IMR-90 (cell line): ENCODE results near the gene LLGL2. TPM values are rescaled to one million over a fixed set of nuclear protein-coding genes. Genes with fewer than 3 reads are reported as not detected.
"Not testable (repeated sequence)": the region's sequence is repeated elsewhere in the genome, so short reads cannot be mapped to it uniquely, and the experiment has no call there.

Source experiments
- ATAC-seq: fragments of 200-7000 bp; cut with Tn5 transposase; 2 replicates; pipeline ENCODE4 v1.9.1; 2020; ENCODE audit warnings: low read depth, mild to moderate bottlenecking, moderate library complexity
- BruUV-seq: library from RNA; stranded (reverse); fragments of 400-500 nt; replicated peaks from 2 replicates; lab custom pipeline; 2021; lab: Mats Ljungman, UMichigan
- CTCF ChIA-PET: fragments of 300-600 bp; formaldehyde crosslinking; extraction: SDS; loops from one replicate; lab custom pipeline; 2021; ENCODE audit warnings: antibody characterized with exemption; lab: Yijun Ruan, JAX
- POLR2A ChIA-PET: fragments of 300-600 bp; sonication (Branson Sonifier 250); formaldehyde crosslinking; loops from one replicate; lab custom pipeline; 2022; ENCODE audit warnings: antibody characterized with exemption; ENCODE audit not compliant: unreplicated experiment; lab: Charles Lee
- DNase-seq: peaks from one replicate; pipeline ENCODE4 v3.0.0; 2013
- H2AFZ ChIP-seq: replicated peaks from 2 replicates; pipeline ENCODE3; 2013; ENCODE audit warnings: low read length, mild to moderate bottlenecking; ENCODE audit not compliant: poor library complexity
- H2AK5ac ChIP-seq: 2 replicates; pipeline ENCODE4 v1.6.1; 2013; ENCODE audit warnings: low read depth, low read length, inconsistent platforms
- H2AK9ac ChIP-seq: replicated peaks from 2 replicates; pipeline ENCODE3; 2013; ENCODE audit warnings: mild to moderate bottlenecking, low read depth, low read length, moderate library complexity; ENCODE audit not compliant: poor library complexity
- H2BK120ac ChIP-seq: 2 replicates; pipeline ENCODE4 v1.6.1; 2013; ENCODE audit warnings: low read depth, low read length, inconsistent platforms
- H2BK15ac ChIP-seq: 3 replicates; pipeline ENCODE4 v1.6.1; 2013; ENCODE audit warnings: low read depth, low read length, inconsistent platforms
- H2BK20ac ChIP-seq: 2 replicates; pipeline ENCODE4 v1.6.1; 2013; ENCODE audit warnings: low read depth, mild to moderate bottlenecking, inconsistent platforms, low read length, moderate library complexity
- H2BK5ac ChIP-seq: 2 replicates; pipeline ENCODE4 v1.6.1; 2013; ENCODE audit warnings: mild to moderate bottlenecking, low read depth, low read length, inconsistent platforms; ENCODE audit not compliant: poor library complexity, severe bottlenecking
- H3K14ac ChIP-seq: replicated peaks from 2 replicates; pipeline ENCODE4 v1.6.1; 2013; ENCODE audit warnings: low read depth, low read length, inconsistent platforms
- H3K18ac ChIP-seq: 2 replicates; pipeline ENCODE4 v1.6.1; 2013; ENCODE audit warnings: low read depth, low read length, control low read depth
- H3K23ac ChIP-seq: 2 replicates; pipeline ENCODE4 v1.6.1; 2013; ENCODE audit warnings: low read depth, low read length, inconsistent platforms
- H3K27ac ChIP-seq: 2 replicates; pipeline ENCODE4 v1.5.1; 2013; ENCODE audit warnings: mild to moderate bottlenecking, control low read depth, low read length; ENCODE audit not compliant: insufficient read depth
- H3K27me3 ChIP-seq: 2 replicates; pipeline ENCODE4 v1.6.1; 2013; ENCODE audit warnings: low read length; ENCODE audit not compliant: control insufficient read depth, insufficient read depth
- H3K36me3 ChIP-seq: 2 replicates; pipeline ENCODE4 v1.6.1; 2013; ENCODE audit warnings: low read length, mixed read lengths; ENCODE audit not compliant: control insufficient read depth, insufficient read depth
- H3K4ac ChIP-seq: 2 replicates; pipeline ENCODE4 v1.6.1; 2013; ENCODE audit warnings: low read depth, low read length, inconsistent platforms
- H3K4me1 ChIP-seq: 2 replicates; pipeline ENCODE4 v1.6.1; 2013; ENCODE audit warnings: low read length, mixed read lengths; ENCODE audit not compliant: control insufficient read depth, insufficient read depth
- H3K4me2 ChIP-seq: 2 replicates; pipeline ENCODE4 v1.6.1; 2013; ENCODE audit warnings: low read depth, mild to moderate bottlenecking, control low read depth, low read length, moderate library complexity
- H3K4me3 ChIP-seq: 2 replicates; pipeline ENCODE4 v1.5.1; 2013; ENCODE audit warnings: low read depth, mild to moderate bottlenecking, control low read depth, low read length, moderate library complexity; ENCODE audit not compliant: insufficient read depth
- H3K56ac ChIP-seq: 2 replicates; pipeline ENCODE4 v1.6.1; 2013; ENCODE audit warnings: low read length, inconsistent platforms; ENCODE audit not compliant: insufficient read depth; ENCODE audit errors: extremely low read depth
- H3K79me1 ChIP-seq, 2 experiments: 2 replicates each; pipeline ENCODE4 v1.6.1; 2013; ENCODE audit warnings: low read length in 2 of 2, inconsistent platforms in 1 of 2, low read depth in 1 of 2
- H3K9ac ChIP-seq: 2 replicates; pipeline ENCODE4 v1.6.1; 2013; ENCODE audit warnings: low read depth, low read length, control low read depth
- H3K9me1 ChIP-seq: 2 replicates; pipeline ENCODE4 v1.6.1; 2013; ENCODE audit warnings: low read length, inconsistent platforms; ENCODE audit not compliant: insufficient read depth
- H3K9me3 ChIP-seq: 2 replicates; pipeline ENCODE4 v1.6.1; 2013; ENCODE audit warnings: low read length; ENCODE audit not compliant: control insufficient read depth, insufficient read depth
- H4K20me1 ChIP-seq: 2 replicates; pipeline ENCODE4 v1.6.1; 2013; ENCODE audit warnings: low read length, inconsistent platforms; ENCODE audit not compliant: insufficient read depth
- H4K5ac ChIP-seq: 2 replicates; pipeline ENCODE4 v1.6.1; 2013; ENCODE audit warnings: mild to moderate bottlenecking, low read depth, low read length, control low read depth
- H4K8ac ChIP-seq, 2 experiments: 2 replicates each; pipeline ENCODE4 v1.6.1; 2013; ENCODE audit warnings: low read depth in 2 of 2, low read length in 2 of 2, control low read depth in 1 of 2, inconsistent platforms in 1 of 2
- H4K91ac ChIP-seq: 2 replicates; pipeline ENCODE4 v1.6.1; 2013; ENCODE audit warnings: low read depth, low read length, inconsistent platforms; ENCODE audit not compliant: insufficient read depth
- WGBS, 2 experiments: methylation state at CpG; one replicate each; pipeline versions ENCODE4 v1.1.5 to v1.1.7; 2013; ENCODE audit warnings: missing lambda C conversion rate in 2 of 2; ENCODE audit not compliant: insufficient read length in 1 of 2; ENCODE audit errors: extremely low coverage in 2 of 2; 5-methylcytosine and 5-hydroxymethylcytosine counted together
- dilution Hi-C: fragments of 300-500 bp; cut with HindIII; formaldehyde crosslinking; loops from one replicate; pipeline ENCODE4 v1.14.3; 2018; ENCODE audit warnings: low sequenced_read_pairs; ENCODE audit not compliant: unreplicated experiment
- in situ Hi-C: fragments of 300-500 bp; cut with MboI; formaldehyde crosslinking; loops from 3 replicates; pipeline ENCODE4 v1.14.3; 2019; ENCODE audit warnings: low sequenced_read_pairs, inconsistent platforms, mixed read lengths
- intact Hi-C: fragments of 100-400 bp; cut with micrococcal nuclease; formaldehyde crosslinking; loops from 2 replicates; pipeline ENCODE4 v1.10.0; 2022
- polyA plus RNA-seq, 3 experiments: library from polyadenylated mRNA; depleted of rRNA; stranded (reverse); fragments of >200 nt; gene quantifications; 2 replicates each; pipeline ENCODE4 v1.2.3, GENCODE V29; 2012; ENCODE audit warnings: low replicate concordance in 1 of 3
- total RNA-seq: library from RNA; depleted of rRNA; stranded (reverse); fragments of >200 nt; gene quantifications from 2 replicates; pipeline ENCODE4 v1.2.3, GENCODE V29; 2012

LLGL2 gene
- total and polyA plus RNA-seq, 2 of the 4 experiments (the other 2 are of a cell fraction) = 0.54 to 0.72 TPM

DNA sequence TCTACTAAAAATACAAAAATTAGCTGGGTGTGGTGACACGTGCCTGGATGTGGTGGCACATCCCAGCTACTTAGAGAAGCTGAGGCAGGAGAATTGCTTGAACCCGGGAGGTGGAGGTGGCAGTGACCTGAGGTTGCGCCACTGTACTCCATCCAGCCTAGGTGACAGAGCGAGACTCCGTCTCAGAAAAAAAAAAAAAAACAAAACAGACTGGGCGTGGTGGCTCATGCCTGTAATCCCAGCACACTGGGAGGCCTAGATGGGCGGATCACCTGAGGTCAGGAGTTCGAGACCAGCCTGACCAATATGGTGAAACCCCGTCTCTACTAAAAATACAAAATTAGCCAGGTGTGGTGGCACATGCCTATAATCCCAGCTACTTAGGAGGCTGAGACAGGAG, 67.9 kb downstream of the LLGL2 start:
- H2BK120ac ChIP-seq, H3K4me2 ChIP-seq, H3K9ac ChIP-seq, H2AK9ac ChIP-seq, in situ Hi-C loops, H3K4me1 ChIP-seq, H4K8ac ChIP-seq, H3K23ac ChIP-seq, H3K4me3 ChIP-seq, H3K18ac ChIP-seq, DNase-seq, intact Hi-C loops, H4K91ac ChIP-seq, H3K36me3 ChIP-seq, H3K9me3 ChIP-seq, H2BK15ac ChIP-seq, H2BK5ac ChIP-seq, H2AK5ac ChIP-seq, POLR2A ChIA-PET, H4K20me1 ChIP-seq, CTCF ChIA-PET, H3K14ac ChIP-seq, ATAC-seq, H3K4ac ChIP-seq, H3K27ac ChIP-seq, H3K79me1 ChIP-seq, H3K56ac ChIP-seq, dilution Hi-C loops, BruUV-seq, H2AFZ ChIP-seq, H4K5ac ChIP-seq, H2BK20ac ChIP-seq, H3K9me1 ChIP-seq: not testable (repeated sequence)
- WGBS, 2 experiments = 90% methylated on average over 2 of the region's 9 CpGs; no CpG with 5 or more reads in 1 of the 2 experiments
- peaks cover 33% of the 10 kb centered on the region for H3K27me3 ChIP-seq
